ENCODE results near the gene ZFHX3.

The ZFHX3 gene

DNA sequence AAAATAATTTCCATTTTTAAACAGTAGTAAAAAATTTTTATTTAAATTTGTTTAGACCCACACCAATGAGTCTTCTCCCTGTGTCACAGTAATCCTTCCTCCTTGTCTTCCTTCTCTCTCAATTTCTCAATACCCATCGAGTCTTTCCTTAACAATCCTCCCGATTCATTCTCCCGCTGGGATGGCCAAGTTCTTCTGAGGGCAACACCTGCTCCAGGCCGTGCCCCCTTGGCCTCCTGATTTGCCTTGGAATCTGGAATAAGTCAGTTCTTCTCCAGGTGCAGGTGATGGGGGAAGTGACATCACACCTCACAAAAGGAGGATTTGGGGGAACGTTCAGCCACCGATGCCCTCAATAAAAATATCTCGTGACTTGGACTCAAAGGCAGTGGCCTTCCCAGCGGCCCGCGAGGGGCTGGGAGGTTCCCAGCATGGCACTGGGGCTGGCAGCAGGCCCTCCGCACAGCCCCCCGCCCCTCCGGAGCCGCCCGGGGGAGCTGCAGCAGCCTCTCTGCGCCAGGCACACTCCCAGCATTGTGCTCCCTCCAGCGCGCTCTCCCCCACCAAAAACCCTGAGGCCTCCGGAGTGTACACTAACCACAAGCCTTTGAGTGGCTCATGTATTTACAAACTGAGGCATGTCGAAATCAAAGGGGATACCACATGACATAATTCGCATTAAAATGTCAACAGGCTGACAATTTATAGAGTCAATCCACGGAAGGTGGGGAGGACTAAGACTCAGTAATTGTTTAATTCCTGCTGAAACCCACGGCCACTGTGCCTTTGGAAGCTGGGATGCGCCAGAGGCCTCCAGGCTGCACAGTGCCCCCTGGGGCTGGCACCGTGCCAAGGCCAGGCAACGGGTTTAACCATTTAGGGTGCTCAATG, 120.5 kb downstream of the ZFHX3 start:
- no peak for DNase-seq (ENCODE audit: low spot score)

DNA sequence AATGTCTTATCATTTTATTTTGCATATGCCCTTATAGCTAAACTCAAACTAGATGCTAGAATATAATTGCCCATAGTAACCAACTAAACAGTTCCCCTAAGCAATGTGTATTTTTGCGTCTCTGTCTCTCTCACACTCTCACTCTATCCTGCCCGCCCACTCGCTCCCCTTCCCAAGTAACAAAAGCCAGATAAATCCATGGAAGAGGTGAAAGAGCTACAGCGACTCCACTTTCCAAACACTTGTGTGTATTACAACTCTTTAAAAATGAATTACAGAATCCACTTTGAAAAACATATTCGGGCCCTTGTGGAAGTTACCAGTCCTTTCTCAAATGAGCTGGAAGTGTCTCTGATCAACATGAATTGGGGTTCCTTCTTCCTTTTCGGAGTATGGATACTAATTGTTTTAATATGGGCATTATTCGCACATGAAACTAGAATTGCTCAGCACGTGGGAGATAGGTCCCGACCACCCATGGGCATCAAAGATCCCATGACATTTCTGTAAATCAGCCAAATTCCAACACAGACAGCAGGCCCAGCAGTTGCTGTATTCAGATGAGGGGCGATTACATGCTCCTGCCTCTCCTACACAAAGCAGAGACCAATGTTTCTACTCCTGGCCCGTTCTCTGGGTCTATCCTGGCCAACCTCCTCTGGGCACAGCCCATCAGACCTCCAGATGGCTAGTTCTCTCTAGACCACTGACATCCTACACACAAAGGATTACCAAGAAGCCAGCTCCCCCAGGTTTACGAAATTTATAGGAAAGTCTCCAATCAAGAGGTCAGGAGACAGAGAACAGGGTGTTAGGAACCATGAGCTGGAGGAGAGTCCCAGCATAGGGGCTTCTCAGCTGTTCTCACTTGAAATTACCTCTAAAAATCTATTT, 121.5 kb downstream of the ZFHX3 start:
- no peak for DNase-seq (ENCODE audit: low spot score)

DNA sequence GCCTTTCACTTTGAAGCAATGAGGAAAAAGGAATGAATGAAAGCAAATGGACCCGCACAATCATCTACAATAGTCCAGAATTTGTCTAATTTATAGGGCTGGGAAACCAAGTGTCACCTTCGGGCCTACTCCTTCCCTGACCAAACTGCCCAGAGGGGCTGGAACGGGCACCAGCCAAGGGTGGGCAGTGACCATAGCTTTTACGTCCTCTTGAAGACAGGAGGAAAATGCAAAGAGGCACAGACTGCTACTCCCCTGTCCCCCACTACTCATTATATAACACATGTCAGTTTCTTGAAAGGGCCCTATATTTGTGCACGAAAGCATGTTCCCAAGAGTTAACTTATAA, 122.3 kb downstream of the ZFHX3 start:
- no peak for DNase-seq (ENCODE audit: low spot score)

DNA sequence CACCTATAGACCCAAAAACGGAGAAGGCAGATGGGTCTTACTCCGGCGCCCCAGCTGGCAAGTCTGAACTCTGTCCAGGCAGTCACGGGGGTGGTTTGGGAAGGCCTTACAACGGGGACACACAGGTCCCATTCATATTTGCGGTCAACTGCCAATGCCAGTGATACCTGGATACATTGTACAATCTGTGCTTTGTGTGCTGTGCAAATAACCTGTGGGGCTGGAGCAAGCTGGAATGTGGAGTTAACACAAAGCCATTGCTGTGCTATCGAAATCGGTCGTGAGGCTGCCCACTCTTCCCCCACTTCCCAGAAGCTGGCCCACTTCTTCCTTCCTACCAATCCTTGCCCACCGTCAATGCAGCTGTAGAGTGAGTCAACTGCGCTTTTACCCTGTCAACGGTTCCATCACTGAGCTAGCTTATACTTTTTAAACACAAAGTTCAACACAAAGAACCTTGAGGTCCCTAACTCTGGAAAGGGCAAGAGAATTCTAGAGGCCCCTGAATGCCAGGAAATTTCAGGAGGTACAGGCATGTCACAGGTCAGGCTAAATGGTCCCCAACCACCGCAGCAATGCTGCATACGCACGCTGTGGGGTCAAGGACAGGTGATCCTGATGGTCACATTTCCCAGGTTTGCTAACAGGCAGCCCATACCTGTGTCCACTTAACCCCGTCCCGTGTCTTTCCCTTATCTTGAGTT, 122.8 kb downstream of the ZFHX3 start:
- DNase-seq (ENCODE audit: low spot score) = no peak

DNA sequence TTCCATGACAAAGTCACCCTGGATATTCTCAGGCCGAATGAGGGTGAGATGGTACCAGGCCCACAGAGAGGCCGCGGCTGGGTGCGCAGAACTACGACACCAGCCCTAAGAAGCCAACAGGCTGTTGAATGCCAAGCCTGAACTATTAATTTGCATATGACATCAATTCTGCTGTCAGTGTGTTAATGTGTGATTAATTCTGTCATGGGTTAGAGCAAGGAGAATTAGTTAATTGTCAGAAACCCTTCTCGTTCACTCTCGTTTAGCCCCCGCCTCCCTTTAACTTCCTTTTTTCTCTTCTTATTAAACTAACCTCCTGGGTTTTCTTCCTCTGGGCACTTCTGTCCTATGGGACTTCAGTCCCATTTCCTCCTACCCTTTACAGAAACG, 123.4 kb downstream of the ZFHX3 start:
- no peak for DNase-seq (ENCODE audit: low spot score)

DNA sequence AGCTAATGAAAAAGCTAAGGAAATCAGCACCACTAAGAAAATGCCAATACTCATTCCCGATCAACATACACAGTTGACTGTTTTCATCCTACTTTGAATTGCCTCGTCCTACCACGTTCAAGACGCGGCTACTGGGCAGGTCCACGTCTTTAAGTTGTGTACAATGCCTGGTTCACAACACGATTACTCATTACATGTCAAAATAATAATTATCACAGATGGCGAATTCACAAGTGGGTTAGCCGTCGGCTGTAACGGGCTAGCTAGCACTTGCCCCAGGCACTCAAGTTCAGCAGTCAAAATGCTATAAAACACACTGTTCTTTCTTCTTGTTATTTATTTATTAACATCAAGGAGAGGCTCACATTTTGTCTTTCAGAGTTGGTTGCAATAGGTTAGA, 124.2 kb downstream of the ZFHX3 start:
- no peak for DNase-seq (ENCODE audit: low spot score)

DNA sequence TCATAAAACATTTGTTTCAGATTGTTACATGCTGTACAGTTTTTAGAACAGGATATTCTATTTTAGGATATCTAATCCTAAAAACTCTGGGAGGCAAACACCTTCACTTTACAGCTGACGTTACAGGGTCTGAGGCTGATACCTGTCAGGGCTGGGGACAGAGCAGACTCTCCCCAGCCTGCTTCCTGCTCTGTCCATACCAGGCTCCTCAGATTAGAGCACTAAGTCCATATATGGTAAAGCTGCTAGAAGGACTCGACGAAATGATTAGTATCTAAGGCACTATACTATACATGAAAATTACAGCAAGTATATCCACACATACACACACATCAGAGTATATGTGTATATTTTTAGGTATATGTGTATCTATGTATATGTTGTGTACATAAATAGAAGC, 125.2 kb downstream of the ZFHX3 start:
- DNase-seq (ENCODE audit: low spot score) = no peak

DNA sequence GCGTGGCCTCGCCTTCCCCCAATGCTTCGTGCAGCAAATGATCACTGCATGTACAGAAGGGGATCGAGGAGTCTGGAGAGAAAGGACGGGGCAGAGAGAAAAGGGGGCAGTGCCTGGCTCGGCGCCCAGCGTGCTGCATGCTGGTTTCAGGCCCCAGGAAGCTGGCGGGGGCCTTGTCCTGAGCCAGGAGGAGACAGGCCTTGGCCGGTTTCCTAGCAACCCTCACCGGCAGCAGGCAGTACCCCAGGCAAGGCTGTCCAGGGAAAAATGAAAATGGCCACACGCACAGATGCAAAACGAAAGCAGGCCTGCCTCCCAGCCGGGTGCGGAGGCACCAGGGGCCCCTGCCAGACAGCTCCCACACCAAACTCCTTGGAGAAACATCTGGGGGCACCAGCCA, 126.3 kb downstream of the ZFHX3 start:
- peak; percentile 60 for DNase-seq (ENCODE audit: low spot score)

DNA sequence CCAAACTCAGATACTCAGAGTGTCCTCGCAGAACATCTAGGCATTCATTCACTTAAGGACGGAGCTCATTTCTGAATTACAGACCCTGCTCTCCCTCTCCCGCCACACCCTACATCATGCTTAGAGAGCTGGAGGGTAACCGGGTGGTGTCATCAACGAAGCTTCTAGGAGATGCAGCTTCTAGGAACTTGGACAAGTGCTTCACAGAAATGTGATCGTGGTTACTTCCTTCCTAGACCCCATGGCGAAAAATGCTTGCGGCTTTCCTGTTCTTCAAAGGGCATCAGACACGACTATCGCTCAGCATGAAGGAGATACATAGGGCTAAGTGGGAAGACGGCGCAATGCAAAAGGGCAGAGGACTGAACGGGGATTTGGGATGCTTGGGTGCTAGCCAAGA, 126.8 kb downstream of the ZFHX3 start:
- DNase-seq (ENCODE audit: low spot score) = no peak

DNA sequence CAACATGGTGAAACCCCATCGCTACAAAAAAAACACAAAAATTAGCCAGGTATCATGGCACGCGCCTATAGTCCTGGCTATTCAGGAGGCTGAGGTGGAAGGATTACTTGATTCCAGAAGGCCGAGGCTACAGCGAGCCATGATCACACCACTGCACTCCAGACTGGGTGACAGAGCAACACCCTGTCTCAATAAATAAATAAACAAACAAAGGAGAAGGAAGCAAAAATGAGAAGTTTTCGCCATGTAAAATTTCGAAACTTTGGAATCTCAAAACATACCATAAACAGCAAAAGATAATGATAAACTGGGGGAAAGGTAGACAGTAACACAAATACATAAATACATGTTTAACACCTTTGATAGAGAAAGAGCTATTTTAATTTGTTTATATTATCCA, 130.9 kb downstream of the ZFHX3 start:
- no peak for DNase-seq (ENCODE audit: low spot score)

DNA sequence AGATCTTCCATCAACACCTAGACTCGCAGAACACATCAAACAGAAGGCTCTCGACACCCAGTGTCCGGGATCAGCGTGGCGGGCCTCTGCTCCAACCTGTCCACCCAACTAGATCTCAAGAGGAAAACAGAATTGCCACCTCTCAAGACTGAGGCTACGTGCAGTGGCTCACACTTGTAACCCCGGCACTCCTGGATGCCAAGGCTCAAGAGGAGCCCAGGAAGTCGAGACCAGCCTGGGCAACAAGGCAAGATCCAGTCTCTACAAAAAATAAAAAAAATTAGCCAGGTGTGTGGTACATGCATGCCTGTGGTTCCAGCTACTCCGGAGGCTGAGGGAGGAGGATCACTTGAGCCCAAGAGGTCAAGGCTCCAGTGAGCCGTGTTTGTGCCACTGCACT, 132.6 kb downstream of the ZFHX3 start:
- no peak for DNase-seq (ENCODE audit: low spot score)

DNA sequence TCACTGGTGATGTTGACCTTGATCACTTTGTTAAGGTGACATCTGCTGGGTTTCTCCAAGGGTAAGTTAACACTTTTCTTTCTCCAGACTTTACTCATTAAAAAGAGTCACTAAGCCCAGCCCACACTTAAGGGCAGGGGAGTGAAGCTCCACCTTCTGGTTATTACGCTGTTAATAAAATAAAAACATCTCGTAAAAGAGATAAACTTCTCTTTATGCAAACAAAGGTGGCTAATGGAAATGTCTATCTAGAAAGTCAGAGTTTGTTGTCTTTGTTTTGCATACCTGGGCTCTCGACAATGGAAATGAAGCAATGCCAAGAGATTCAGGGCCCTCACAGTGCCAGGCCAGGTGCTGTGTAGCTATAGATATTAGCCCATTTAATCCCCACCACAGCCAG, 134.4 kb downstream of the ZFHX3 start:
- DNase-seq (ENCODE audit: low spot score) = no peak

DNA sequence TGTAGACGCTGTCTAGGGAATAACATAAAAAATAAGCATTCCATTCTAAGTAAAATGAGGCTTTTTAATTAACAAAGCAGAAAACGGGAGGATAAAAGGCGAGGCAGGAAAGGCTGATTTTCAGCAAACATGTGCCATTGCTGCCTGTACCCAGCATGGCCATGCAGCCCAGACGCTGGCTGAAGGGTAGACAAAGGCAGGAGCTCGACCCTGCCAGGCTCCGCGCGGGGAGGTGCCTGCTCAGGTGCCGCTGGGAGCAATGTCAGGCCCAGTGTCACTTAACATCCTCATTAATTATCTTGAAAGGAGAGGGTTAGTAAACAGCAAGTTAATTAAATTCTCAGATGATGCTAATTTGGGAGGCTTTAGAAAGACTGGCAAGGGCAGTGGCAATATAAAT, 136.0 kb downstream of the ZFHX3 start:
- no peak for DNase-seq (ENCODE audit: low spot score)

DNA sequence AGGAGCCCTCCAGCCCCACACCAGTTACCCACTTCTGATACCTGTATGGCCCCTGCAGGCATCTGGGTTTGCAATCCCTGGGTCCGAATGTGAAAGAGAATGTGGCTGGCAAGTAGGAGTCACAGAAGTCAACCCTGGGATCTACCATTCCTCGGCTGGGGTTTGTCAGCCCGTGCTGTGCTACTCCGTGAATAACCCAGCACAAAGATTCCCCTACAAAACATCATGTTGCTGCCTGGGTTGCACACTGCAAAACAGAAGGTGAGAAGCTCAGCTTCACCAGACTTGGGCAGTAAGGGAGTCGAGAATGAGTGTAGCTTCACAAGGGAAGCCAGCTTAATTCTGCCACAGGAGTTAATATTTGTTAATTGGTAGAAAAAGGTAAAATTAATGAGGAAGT, 137.1 kb downstream of the ZFHX3 start:
- no peak for DNase-seq (ENCODE audit: low spot score)

DNA sequence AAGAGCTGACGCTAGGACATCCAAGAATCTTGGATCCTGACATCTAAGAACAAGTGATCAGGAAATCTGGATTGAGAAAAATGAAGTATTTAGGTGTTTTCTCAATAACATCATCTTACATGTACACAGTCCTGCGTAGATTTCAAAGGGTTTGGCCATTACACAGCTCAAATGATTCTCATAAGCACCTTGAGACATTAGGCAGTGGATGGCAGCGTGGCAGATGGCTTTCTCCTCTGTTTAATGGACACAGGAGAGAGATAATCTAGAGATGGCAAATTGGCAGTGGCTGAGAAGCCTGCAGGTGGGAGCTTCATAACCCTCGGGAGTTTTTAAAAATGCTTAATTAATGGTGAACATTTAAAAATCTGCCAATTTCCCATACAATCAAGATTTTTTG, 137.5 kb downstream of the ZFHX3 start:
- DNase-seq (ENCODE audit: low spot score) = no peak

DNA sequence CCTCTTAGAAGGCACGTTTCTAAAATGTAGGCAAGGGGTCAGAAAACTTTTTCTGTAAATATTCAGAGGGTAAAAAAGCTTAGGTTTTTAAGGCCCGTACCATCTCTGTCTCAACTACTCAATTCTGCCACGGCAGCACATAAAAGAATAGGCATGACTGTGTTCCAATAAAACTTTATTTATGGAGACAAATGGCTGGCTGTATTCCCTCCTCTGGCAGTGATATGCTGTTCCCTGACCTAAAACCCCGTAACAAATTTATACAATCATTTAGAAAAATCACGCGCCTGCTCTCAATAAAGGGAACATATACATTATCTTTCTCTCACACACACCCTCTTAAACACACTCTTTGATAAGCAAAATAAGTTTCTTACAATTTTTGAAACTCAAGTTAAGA, 138.7 kb downstream of the ZFHX3 start:
- no peak for DNase-seq (ENCODE audit: low spot score)

DNA sequence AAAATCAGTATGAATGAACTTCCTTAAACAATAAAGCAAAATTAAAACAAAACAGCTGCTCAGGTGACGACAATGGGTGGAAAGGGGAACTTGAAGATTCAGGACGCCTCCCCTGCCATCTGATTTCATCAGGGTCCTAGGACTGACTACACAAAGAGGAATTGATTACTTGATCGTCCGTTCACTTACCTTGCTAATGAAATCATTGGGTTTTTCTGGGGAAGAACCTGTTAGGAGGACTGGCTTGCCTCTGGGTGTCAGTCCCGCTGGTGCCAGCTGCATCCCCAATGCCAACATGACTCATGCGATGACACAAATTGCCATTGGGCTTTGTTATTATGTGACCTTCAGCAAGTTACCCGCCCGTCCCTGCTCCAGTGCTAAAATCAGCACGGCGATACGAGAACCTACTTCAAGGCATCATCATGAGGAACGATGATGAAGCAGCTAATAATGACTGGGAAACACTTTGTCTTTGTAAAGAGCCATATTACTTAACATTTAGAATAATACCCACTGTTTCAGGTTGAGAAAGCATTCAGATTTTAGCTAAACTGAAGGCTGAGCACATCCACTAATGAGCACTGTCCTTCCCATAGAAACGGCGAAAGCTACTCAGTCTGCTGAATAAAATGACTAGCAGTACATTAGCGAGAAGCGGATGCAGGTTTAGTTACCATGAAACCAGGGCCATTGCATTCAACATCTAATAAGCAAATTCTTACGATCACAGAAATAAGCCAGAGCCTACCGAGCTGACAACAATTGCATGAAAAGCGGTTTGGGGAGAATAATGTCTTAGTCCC, 139.4 kb downstream of the ZFHX3 start:
- DNase-seq (ENCODE audit: low spot score) = no peak

DNA sequence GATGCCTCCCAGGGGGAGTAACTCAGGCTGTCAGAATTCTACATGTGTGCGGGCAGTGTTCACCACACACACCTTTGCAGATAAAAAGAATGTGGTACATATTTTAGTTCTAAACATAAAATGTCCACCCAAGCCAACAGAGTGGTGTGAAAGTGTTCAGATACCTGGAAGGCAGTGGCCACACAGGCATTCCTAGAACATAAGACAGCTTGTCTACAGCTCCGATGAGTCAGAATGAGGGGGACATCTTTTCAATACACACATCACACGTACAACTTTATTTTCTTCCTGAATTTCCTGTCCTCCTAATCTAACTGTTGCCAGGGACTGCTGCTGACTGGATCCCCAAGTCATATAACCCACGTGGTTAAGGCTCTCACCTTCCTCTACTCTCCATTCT, 142.3 kb downstream of the ZFHX3 start:
- no peak for DNase-seq (ENCODE audit: low spot score)

DNA sequence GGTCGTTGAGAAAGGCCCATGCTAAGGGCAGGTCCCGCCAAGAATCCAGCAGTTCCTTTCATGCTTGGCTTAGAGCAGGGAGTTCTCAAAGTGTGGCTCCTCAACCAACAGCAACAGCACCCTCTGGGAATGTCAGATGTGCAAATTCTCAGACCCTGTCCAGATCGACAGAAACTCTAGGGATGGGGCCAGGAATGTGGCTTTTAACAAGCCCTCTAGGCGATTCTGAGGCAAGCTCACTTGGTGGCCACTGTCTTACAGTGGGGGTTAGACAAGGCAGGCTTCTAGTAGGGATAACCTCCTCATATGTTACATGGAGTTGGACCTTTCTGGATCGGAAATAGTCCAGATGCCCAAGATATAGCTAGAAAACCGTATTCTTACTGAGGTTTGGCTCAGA, 144.8 kb downstream of the ZFHX3 start:
- DNase-seq (ENCODE audit: low spot score) = no peak

DNA sequence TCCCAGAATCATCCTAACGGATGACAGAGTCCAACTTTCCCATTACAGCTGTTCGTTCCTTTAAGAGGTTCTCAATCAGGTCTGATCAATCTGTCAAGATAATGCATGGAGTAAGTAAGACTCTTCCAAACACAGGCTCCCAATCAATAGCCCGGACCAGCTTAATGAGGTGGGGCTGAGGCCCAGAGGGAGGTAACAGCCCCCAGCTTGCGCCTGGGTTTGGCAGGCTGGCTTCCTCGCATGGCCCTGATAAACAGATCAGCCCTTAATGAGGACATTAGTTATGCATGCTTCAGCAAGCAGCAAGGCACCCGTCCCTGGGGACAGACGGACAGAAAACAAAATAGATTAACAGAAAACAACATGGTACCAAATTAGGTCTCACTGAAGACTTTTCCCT, 145.7 kb downstream of the ZFHX3 start:
- DNase-seq (ENCODE audit: low spot score) = no peak

DNA sequence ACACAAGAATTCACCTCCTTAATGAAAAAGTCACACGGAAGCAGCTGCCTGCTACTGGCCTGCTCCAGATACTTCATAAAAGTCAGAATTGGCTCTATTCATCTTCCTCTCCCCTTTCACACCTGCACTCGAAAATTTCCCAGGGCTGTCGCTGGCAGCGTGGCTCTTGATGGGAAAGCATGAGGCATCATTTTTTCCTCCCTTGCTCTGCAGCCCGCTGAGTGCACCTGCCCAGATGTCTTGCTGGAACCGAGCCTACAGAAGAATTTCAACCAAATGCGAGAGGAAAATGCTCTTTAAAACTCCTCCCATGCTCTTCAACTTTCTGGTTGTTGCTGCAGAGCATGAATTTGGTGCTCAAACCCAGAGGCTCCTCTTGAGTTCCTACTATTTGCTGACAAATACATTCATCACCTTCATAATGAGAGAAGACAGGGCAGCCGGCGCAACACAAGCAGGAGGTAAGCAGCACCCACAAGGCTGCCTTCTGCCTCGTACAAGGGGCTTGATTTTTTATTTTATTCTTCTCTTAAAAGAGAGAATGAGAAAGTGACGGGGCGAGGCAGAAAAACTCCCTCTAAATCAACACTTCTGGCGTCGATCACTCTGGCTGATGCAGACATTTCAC, 146.8 kb downstream of the ZFHX3 start:
- no peak for DNase-seq (ENCODE audit: low spot score)

Measured in Ammon's horn (tissue), 1 donor.